Measurements from ENCODE around the gene HEXIM2. TPM values are rescaled to one million over a fixed set of nuclear protein-coding genes. Genes with fewer than 3 reads are reported as not detected.

The HEXIM2 gene
- total and polyA plus RNA-seq, 2 of the 13 experiments (the other 11 are each of a cell fraction or from before 2014, with no cell fraction given): 27.1 to 32.4 TPM

GRCh38 chr17:45132572-45133463 lies 28.9 kb upstream of the HEXIM2 start (continued):
- TF ChIP-seq ZNF687 (CRISPR knock-in tag; IDR thresholded peaks at IDR 0.05) (peak; percentile 84), ZNF232 (CRISPR knock-in tag; IDR thresholded peaks at IDR 0.05; ENCODE audit: borderline replicate concordance) (peak; percentile 53; the same call in 1 of the 2 replicates), ZNF816 (CRISPR knock-in tag; IDR thresholded peaks at IDR 0.05; ENCODE audit: borderline replicate concordance) (no peak; the same call in 1 of the 2 replicates), ZBTB34 (CRISPR knock-in tag; IDR thresholded peaks at IDR 0.05) (no peak), TFE3 (CRISPR knock-in tag; IDR thresholded peaks at IDR 0.05) (no peak), SUZ12 (IDR thresholded peaks at IDR 0.05; ENCODE audit: low read depth, low read length) (no peak), NR2F1 (CRISPR knock-in tag; IDR thresholded peaks at IDR 0.05) (no peak; a peak in 1 of 4 replicates), ATF4 (CRISPR knock-in tag; IDR thresholded peaks at IDR 0.05) (no peak; a peak in 1 of 4 replicates), FOXA1 (IDR thresholded peaks at IDR 0.05) (no peak), FOXA1 (CRISPR knock-in tag; IDR thresholded peaks at IDR 0.05) (no peak), FOSL2 (CRISPR knock-in tag; IDR thresholded peaks at IDR 0.05) (peak; percentile 20), PRMT3 (CRISPR knock-in tag; IDR thresholded peaks at IDR 0.05; ENCODE audit: borderline replicate concordance, low read depth) (no peak), ZNF446 (CRISPR knock-in tag; IDR thresholded peaks at IDR 0.05) (no peak), NFYC (CRISPR knock-in tag; IDR thresholded peaks at IDR 0.05) (no peak), RFXANK (CRISPR knock-in tag; IDR thresholded peaks at IDR 0.05) (no peak), MXD1 (CRISPR knock-in tag; IDR thresholded peaks at IDR 0.05) (peak; percentile 69; the same call in 1 of the 2 replicates), ZFP90 (CRISPR knock-in tag; IDR thresholded peaks at IDR 0.05; ENCODE audit: borderline replicate concordance) (peak; percentile 87), KDM3A (CRISPR knock-in tag; IDR thresholded peaks at IDR 0.05; ENCODE audit: low read depth) (peak; percentile 85; the same call in 1 of the 2 replicates), CREB1 (IDR thresholded peaks at IDR 0.05) (peak; percentile 99), CREB1 (CRISPR knock-in tag; IDR thresholded peaks at IDR 0.05) (no peak; the same call in 1 of the 2 replicates), ZNF598 (CRISPR knock-in tag; IDR thresholded peaks at IDR 0.05; ENCODE audit: borderline replicate concordance) (peak; percentile 32; the same call in 1 of the 2 replicates), PPARG (CRISPR knock-in tag; conservative IDR thresholded peaks at IDR 0.05) (no peak)
